Adipose tissue (tissue), 3 donors: ENCODE measurements around the gene PIGB. TPM values are rescaled to one million over a fixed set of nuclear protein-coding genes. Genes with fewer than 3 reads are reported as not detected.

Experiments used
- polyA plus RNA-seq, 3 donors: library from polyadenylated mRNA; stranded (reverse); fragments of 200-250 nt; gene quantifications; one replicate each; pipeline ENCODE4 v1.2.3, GENCODE V29; 2013
- donor health status: healthy with polysubstance abuse.
- donor health status: Bipolar disorder and iron deficiency.
- donor health status: healthy.

PIGB gene
- polyA plus RNA-seq, 3 donors: 2.8 to 6.8 (median 5.5) TPM

Other genes starting within 250 kb of the PIGB start
- 10 to 100 TPM; 50.0 to 96.7 (median 53.6) TPM for gene RSL24D1, start 122.3 kb upstream of the PIGB start, polyA plus RNA-seq
- 10 to 100 TPM; 10.7 to 23.7 (median 17.8) TPM for gene RAB27A, start 29.4 kb upstream of the PIGB start, polyA plus RNA-seq
- gene PIGBOS1, start 99 bp upstream of the PIGB start, polyA plus RNA-seq: 10 to 100 TPM in 2 of 3 donors, 1 to 10 TPM in 1; 9.7 to 22.2 (median 21.6) TPM
- gene CCPG1, start 89.1 kb downstream of the PIGB start, polyA plus RNA-seq: 10 to 100 TPM; 16.5 to 39.7 (median 32.9) TPM
- gene PIERCE2, start 89.3 kb downstream of the PIGB start, polyA plus RNA-seq: 1 to 10 TPM; 1.1 to 7.4 (median 2.6) TPM
- gene DNAAF4, start 189.0 kb downstream of the PIGB start, polyA plus RNA-seq: 1 to 10 TPM; 1.2 to 3.7 (median 1.8) TPM